Esophagus muscularis mucosa (tissue), 3 donors: ENCODE results near the gene CAMK1D.

Source experiments
- CTCF ChIP-seq, 3 experiments: fragments of 200-600 bp in 2 of 3; fragments of 450-650 bp in 1 of 3; sonication (generic) in 2 of 3; IDR thresholded peaks; one replicate each; pipeline ENCODE4 v1.5.1; 2017 to 2019; ENCODE audit warnings: antibody characterized with exemption in 3 of 3, mild to moderate bottlenecking in 2 of 3, moderate library complexity in 1 of 3
- POLR2A ChIP-seq: fragments of 450-650 bp; IDR thresholded peaks from one replicate; pipeline ENCODE4 v1.6.1; 2017; ENCODE audit warnings: antibody characterized with exemption, moderate library complexity, mild to moderate bottlenecking, low read depth
- POLR2AphosphoS5 ChIP-seq, 2 donors: sonication (generic); formaldehyde crosslinking; IDR thresholded peaks; one replicate each; pipeline ENCODE4 v1.6.1; 2017; ENCODE audit warnings: antibody characterized with exemption in 2 of 2

- no peak for TF ChIP-seq POLR2A
- no peak for TF ChIP-seq CTCF (IDR thresholded peaks at IDR 0.05)
- no peak for TF ChIP-seq POLR2AphosphoS5 (IDR thresholded peaks at IDR 0.05)
These were observed 7.8 kb upstream of the CAMK1D start for GRCh38 chr10:12341526-12341925.
